SK-N-MC (cell line): ENCODE results near the gene CCDC88A.
"Not testable (repeated sequence)": the region's sequence is repeated elsewhere in the genome, so short reads cannot be mapped to it uniquely, and the experiment has no call there.

ENCODE experiments used
- DNase-seq: peaks from one replicate; pipeline ENCODE4 v3.0.0-alpha.2; 2011; ENCODE audit warnings: low read depth, low spot score
- H3K27ac ChIP-seq: fragments of 200-600 bp; sonication (generic); 2 replicates; pipeline ENCODE4 v1.5.1; 2016; ENCODE audit warnings: mixed run types
- H3K36me3 ChIP-seq: fragments of 200-600 bp; sonication (generic); 2 replicates; pipeline ENCODE4 v1.6.1; 2017; ENCODE audit warnings: antibody characterized with exemption, low read length, mixed read lengths; ENCODE audit not compliant: insufficient read depth
- H3K4me3 ChIP-seq: fragments of 200-600 bp; sonication (generic); 2 replicates; pipeline ENCODE4 v1.5.1; 2016
- H3K9ac ChIP-seq: fragments of 200-600 bp; sonication (generic); 2 replicates; pipeline ENCODE4 v1.8.0; 2017; ENCODE audit warnings: mixed run types, mixed read lengths; ENCODE audit not compliant: insufficient read length
- H3K9me3 ChIP-seq: fragments of 200-600 bp; sonication (generic); 2 replicates; pipeline ENCODE4 v1.6.1; 2017; ENCODE audit warnings: low read depth, mild to moderate bottlenecking, antibody characterized with exemption, low read length, moderate library complexity, mixed read lengths
- EZH2 ChIP-seq: fragments of 200-600 bp; sonication (generic); IDR thresholded peaks from one replicate; pipeline ENCODE4 v1.6.1; 2017; ENCODE audit warnings: antibody characterized with exemption
- FOXP2 ChIP-seq: optimal IDR thresholded peaks from 2 replicates; pipeline ENCODE3; 2011; ENCODE audit warnings: mild to moderate bottlenecking, moderate library complexity; ENCODE audit not compliant: insufficient read depth; ENCODE audit errors: extremely low read length, control extremely low read depth
- POLR2AphosphoS5 ChIP-seq: IDR thresholded peaks from 2 replicates; pipeline ENCODE4 v1.6.1; 2012; ENCODE audit warnings: mild to moderate bottlenecking, low read depth, low read length, borderline replicate concordance

The CCDC88A gene, protein sequence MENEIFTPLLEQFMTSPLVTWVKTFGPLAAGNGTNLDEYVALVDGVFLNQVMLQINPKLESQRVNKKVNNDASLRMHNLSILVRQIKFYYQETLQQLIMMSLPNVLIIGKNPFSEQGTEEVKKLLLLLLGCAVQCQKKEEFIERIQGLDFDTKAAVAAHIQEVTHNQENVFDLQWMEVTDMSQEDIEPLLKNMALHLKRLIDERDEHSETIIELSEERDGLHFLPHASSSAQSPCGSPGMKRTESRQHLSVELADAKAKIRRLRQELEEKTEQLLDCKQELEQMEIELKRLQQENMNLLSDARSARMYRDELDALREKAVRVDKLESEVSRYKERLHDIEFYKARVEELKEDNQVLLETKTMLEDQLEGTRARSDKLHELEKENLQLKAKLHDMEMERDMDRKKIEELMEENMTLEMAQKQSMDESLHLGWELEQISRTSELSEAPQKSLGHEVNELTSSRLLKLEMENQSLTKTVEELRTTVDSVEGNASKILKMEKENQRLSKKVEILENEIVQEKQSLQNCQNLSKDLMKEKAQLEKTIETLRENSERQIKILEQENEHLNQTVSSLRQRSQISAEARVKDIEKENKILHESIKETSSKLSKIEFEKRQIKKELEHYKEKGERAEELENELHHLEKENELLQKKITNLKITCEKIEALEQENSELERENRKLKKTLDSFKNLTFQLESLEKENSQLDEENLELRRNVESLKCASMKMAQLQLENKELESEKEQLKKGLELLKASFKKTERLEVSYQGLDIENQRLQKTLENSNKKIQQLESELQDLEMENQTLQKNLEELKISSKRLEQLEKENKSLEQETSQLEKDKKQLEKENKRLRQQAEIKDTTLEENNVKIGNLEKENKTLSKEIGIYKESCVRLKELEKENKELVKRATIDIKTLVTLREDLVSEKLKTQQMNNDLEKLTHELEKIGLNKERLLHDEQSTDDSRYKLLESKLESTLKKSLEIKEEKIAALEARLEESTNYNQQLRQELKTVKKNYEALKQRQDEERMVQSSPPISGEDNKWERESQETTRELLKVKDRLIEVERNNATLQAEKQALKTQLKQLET (N-terminal part only)

GRCh38 chr2:55419679-55420438 is at the start of gene CCDC88A:
Gene CCDC88A, minus strand, starts transcription at chr2:55419856. Its CDS starts 777 bp downstream, at chr2:55419079.
- Histone ChIP-seq H3K27ac (peak within 1 kb of the TSS; percentile 80), H3K36me3 (no peaks in the 10 kb centered on the region), H3K4me3 (peak within 1 kb of the TSS; percentile 81), H3K9me3 (no peaks in the 10 kb centered on the region), H3K9ac (peak within 1 kb of the TSS; percentile 89)
- DNase-seq = peak; percentile 83
- TF ChIP-seq EZH2 (no peak), POLR2AphosphoS5 (peak; percentile 92)

- Histone ChIP-seq H3K27ac (no peak overlapping the region), H3K9ac (no peak overlapping the region), H3K4me3 (no peak overlapping the region), H3K9me3 (no peaks in the 10 kb centered on the region), H3K36me3 (no peaks in the 10 kb centered on the region)
- no peak for TF ChIP-seq EZH2
- TF ChIP-seq FOXP2 = no peak
- no peak for TF ChIP-seq POLR2AphosphoS5
- no peak for DNase-seq
These were observed 42.0 kb upstream of the CCDC88A start for GRCh38 chr2:55461679-55462078.

DNA sequence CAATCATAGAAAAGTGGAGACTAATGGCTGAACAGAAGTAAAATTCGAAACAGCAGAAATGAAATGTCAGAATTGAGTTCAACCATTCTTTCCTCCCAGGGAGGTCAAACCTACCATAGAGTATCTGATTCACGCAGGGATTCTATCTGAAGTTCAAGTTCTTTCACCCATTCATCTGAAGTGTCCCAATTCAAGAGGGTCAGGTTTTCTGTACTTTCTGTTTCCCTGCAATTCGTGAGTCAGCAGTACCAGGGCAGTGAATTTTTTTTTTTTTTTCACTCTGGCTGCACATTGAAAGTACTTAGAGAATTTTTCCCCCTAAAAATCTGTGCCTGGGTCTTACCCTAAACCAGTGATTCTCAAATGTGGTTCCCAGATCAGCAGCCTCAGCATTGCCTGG is 40.9 kb upstream of the CCDC88A start:
- TF ChIP-seq EZH2 (no peak), FOXP2 (no peak)
- no peak for DNase-seq
- no peak overlapping the region for H3K27ac ChIP-seq
- no peak overlapping the region for H3K9ac ChIP-seq
- no peaks in the 10 kb centered on the region for H3K36me3 ChIP-seq
- no peak overlapping the region for H3K4me3 ChIP-seq
- no peaks in the 10 kb centered on the region for H3K9me3 ChIP-seq

GRCh38 chr2:55459714-55460274 is 40.1 kb upstream of the CCDC88A start:
- no peak for DNase-seq
- no peak overlapping the region for H3K9ac ChIP-seq
- no peak overlapping the region for H3K4me3 ChIP-seq
- TF ChIP-seq EZH2 (no peak), FOXP2 (no peak), POLR2AphosphoS5 (no peak)
- H3K9me3 ChIP-seq = no peaks in the 10 kb centered on the region
- no peaks in the 10 kb centered on the region for H3K36me3 ChIP-seq
- no peak overlapping the region for H3K27ac ChIP-seq

DNA sequence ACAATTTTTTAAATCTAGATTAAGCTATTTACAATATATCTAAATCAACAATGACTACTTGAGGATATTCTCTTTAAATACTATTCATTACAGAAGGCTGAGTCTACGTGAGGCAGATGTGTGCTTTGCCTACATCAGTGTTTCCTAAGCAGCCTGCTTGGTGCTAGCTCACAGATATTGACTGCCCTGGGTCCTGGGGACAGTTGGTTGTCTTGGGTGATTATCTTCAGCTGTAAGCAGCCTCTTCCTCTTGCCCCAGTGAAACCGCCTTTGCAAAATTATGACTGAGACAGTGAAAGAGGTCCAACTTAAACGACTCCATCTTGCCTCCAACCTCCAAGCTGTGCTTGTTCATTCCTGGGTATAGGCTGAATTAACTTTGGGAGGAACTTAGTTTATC is 39.6 kb upstream of the CCDC88A start:
- H3K9ac ChIP-seq = no peak overlapping the region
- H3K9me3 ChIP-seq = no peaks in the 10 kb centered on the region
- DNase-seq = no peak
- H3K4me3 ChIP-seq = no peak overlapping the region
- no peaks in the 10 kb centered on the region for H3K36me3 ChIP-seq
- H3K27ac ChIP-seq = no peak overlapping the region
- TF ChIP-seq FOXP2 (no peak), POLR2AphosphoS5 (no peak), EZH2 (no peak)

GRCh38 chr2:55454121-55454520 is 34.5 kb upstream of the CCDC88A start:
- no peak for DNase-seq
- no peak for TF ChIP-seq POLR2AphosphoS5
- TF ChIP-seq FOXP2 = no peak
- no peak for TF ChIP-seq EZH2
- Histone ChIP-seq H3K4me3 (no peak overlapping the region), H3K9ac (no peak overlapping the region), H3K27ac (no peak overlapping the region), H3K9me3 (no peaks in the 10 kb centered on the region), H3K36me3 (no peaks in the 10 kb centered on the region)

DNA sequence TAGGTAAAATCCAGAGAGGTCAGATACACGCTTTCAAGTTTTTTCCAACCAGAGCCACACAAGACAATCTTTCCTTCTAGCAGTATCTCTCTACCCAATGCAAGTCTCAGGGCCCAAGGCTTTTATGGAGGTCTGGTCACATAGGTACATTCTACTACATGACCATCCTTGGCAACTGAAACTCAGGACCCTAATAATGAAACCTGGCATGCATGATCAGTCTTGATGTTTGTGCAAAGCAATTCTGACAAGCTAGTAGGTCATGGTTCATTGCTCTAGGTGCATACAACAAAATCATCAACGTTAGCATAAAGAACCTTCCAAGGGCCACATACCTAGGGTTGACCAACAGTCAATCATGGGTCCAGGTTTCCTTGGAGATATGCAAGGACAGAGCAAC is 33.2 kb upstream of the CCDC88A start:
- Histone ChIP-seq H3K9ac (no peak overlapping the region), H3K36me3 (no peaks in the 10 kb centered on the region), H3K4me3 (no peak overlapping the region), H3K27ac (no peak overlapping the region), H3K9me3 (no peaks in the 10 kb centered on the region)
- TF ChIP-seq FOXP2 (no peak), POLR2AphosphoS5 (no peak), EZH2 (no peak)
- DNase-seq = no peak

DNA sequence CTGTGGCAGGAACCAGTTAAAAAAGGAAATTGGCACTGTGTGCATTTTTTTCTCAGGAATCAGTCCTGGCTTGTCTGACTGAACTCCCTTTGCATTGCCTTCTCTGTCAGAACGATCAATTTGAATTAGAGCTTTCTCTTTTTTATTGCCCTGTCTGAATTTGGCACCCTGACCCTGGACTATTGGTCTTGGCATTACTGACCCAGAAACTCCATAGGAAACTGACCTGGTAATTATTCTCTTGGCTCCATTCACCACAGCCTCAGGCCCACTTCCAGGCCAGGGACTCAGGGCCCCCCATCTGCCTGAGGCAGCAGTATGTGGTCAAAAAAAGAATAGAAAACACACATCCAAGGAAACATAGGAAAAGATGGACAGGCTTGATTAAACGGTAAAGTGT is 32.0 kb upstream of the CCDC88A start:
- Histone ChIP-seq H3K4me3 (no peak overlapping the region), H3K36me3 (no peaks in the 10 kb centered on the region), H3K9ac (no peak overlapping the region), H3K9me3 (no peaks in the 10 kb centered on the region), H3K27ac (no peak overlapping the region)
- TF ChIP-seq FOXP2 = no peak
- no peak for TF ChIP-seq POLR2AphosphoS5
- no peak for TF ChIP-seq EZH2
- DNase-seq = no peak

- H3K36me3 ChIP-seq, H3K9me3 ChIP-seq, H3K9ac ChIP-seq, H3K27ac ChIP-seq, H3K4me3 ChIP-seq, DNase-seq: not testable (repeated sequence)
These were observed 30.4 kb upstream of the CCDC88A start for GRCh38 chr2:55450014-55450413.

GRCh38 chr2:55442045-55442760 is 22.5 kb upstream of the CCDC88A start:
- not testable (repeated sequence) for H3K36me3 ChIP-seq, H3K4me3 ChIP-seq, H3K9ac ChIP-seq, H3K9me3 ChIP-seq, DNase-seq, H3K27ac ChIP-seq
